ENCODE measurements around the gene MAG. TPM values are rescaled to one million over a fixed set of nuclear protein-coding genes. Genes with fewer than 3 reads are reported as not detected.

The MAG gene
- total RNA-seq, 2 experiments from 2014 or later = 0.43 to 0.44 TPM

DNA sequence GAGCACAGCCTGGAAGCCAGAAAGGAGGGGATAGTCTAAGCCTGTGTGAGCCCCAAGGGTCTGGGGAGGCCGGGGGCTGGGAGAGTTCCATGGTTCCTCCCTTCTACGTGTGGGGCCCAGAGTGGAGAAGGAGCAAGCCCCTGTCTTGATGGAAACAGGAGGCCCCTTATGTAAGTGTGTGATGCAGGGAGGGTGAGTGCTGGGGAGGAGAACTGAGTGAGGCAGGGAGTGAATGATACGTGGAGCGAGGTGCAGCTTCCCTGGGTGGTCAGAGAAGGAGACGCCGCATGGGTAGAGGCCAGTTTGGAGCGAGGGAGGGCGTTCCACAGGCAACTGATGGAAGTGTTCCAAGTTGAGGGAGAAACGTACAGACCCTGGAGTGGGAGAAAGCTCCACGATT, 16.0 kb downstream of the MAG start:
- H3K27ac Mint-ChIP-seq = no peak overlapping the region
- intact Hi-C loops (cut with micrococcal nuclease) = no loop called here
- H3K27me3 Mint-ChIP-seq = no peaks in the 10 kb centered on the region

GRCh38 chr19:35308910-35309309, 16.9 kb downstream of the MAG start:
- Mint-ChIP-seq H3K4me1 (ENCODE audit: low read depth) (no peaks in the 10 kb centered on the region), H3K4me3 (no peak overlapping the region), H3K36me3 (no peaks in the 10 kb centered on the region), H3K27me3 (no peaks in the 10 kb centered on the region), H3K9me3 (no peaks in the 10 kb centered on the region), H3K27ac (no peak overlapping the region)
- intact Hi-C loops (cut with micrococcal nuclease) = no loop called here
- no peak for DNase-seq
- ChIA-PET POLR2A (no interaction called here), CTCF (interaction anchor here (1.3 kb wide), 1 partner anchor 202 kb away, joined by 4 read pairs; no protein-coding TSS in a partner anchor)

More for the DNA sequence above, 16.0 kb downstream of the MAG start:
- DNase-seq = no peak
- CTCF ChIA-PET = interaction anchor here (1.3 kb wide), 1 partner anchor 203 kb away, joined by 4 read pairs; no protein-coding TSS in a partner anchor
- H3K4me3 Mint-ChIP-seq = no peak overlapping the region
- no peaks in the 10 kb centered on the region for H3K36me3 Mint-ChIP-seq
- H3K9me3 Mint-ChIP-seq = no peaks in the 10 kb centered on the region
- H3K4me1 Mint-ChIP-seq (ENCODE audit: low read depth) = no peaks in the 10 kb centered on the region
- POLR2A ChIA-PET = no interaction called here

GRCh38 chr19:35309481-35310279, 17.7 kb downstream of the MAG start:
- H3K27me3 Mint-ChIP-seq = no peaks in the 10 kb centered on the region
- intact Hi-C loops (cut with micrococcal nuclease) = no loop called here

DNA sequence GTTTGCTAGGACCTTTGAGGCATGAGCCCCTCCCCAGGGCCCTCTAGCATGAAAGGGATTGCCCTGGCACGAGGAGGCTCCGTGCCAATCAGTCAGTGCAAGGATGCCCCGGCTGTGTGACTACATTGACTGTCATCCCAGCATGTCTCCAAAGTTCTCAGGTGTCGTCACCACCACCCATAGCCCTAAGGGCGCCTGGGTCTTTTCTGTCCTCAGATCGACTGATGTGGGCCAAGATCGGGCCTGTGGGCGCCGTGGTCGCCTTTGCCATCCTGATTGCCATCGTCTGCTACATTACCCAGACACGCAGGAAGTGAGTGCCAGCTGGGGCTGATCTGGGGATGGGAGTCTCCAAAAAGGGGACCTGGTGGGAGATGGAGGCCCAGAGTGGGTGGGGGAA, 18.4 kb downstream of the MAG start:
- H3K4me3 Mint-ChIP-seq = no peak overlapping the region
- no peaks in the 10 kb centered on the region for H3K4me1 Mint-ChIP-seq (ENCODE audit: low read depth)

More at GRCh38 chr19:35309481-35310279, 17.7 kb downstream of the MAG start:
- H3K9me3 Mint-ChIP-seq = no peaks in the 10 kb centered on the region
- POLR2A ChIA-PET = no interaction called here
- H3K4me3 Mint-ChIP-seq = no peak overlapping the region
- CTCF ChIA-PET = interaction anchor here (0.5 kb wide), 1 partner anchor 76 kb away, joined by 3 read pairs; no protein-coding TSS in a partner anchor
- no peak overlapping the region for H3K27ac Mint-ChIP-seq
- H3K36me3 Mint-ChIP-seq = no peaks in the 10 kb centered on the region
- no peak for DNase-seq
- H3K4me1 Mint-ChIP-seq (ENCODE audit: low read depth) = no peaks in the 10 kb centered on the region

DNA sequence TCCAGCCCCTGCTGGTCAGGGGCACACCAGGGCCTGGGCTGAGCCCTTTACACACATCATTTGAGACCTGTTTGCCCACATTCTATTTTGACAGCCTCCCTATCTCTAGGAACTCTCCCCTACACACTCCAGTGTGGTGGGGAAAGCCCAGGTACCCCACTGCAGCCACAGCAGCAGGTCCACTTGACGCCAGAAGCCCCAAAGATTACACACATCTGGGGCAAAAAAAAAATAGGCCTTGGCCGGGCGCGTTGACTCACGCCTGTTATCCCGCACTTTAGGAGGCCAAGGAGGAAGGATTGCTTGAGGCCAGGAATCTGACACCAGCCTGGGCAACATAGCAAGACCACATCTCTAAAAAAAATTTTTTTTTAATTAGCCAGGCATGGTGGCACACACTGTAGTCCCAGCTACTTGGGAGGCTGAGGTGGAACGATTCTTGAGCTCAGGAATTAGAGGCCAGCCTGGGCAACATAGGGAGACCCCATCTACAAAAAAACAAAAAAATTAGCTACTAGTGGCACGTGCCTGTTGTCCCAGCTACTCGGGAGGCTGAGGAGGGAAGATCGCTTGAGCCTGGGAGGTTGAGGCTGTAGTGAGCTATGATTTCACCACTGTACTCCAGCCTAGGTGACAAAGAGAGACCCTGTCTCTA, 19.0 kb downstream of the MAG start:
- no peaks in the 10 kb centered on the region for H3K27me3 Mint-ChIP-seq
- CTCF ChIA-PET = no interaction called here
- no peak overlapping the region for H3K4me3 Mint-ChIP-seq
- DNase-seq = no peak
- POLR2A ChIA-PET = no interaction called here
- H3K27ac Mint-ChIP-seq = no peak overlapping the region
- intact Hi-C loops (cut with micrococcal nuclease) = no loop called here
- H3K4me1 Mint-ChIP-seq (ENCODE audit: low read depth) = no peaks in the 10 kb centered on the region
- H3K9me3 Mint-ChIP-seq = no peaks in the 10 kb centered on the region
- no peaks in the 10 kb centered on the region for H3K36me3 Mint-ChIP-seq

More for the DNA sequence above, 18.4 kb downstream of the MAG start:
- no peaks in the 10 kb centered on the region for H3K27me3 Mint-ChIP-seq
- H3K36me3 Mint-ChIP-seq = no peaks in the 10 kb centered on the region
- no peak overlapping the region for H3K27ac Mint-ChIP-seq
- no peak for DNase-seq
- POLR2A ChIA-PET = no interaction called here
- intact Hi-C loops (cut with micrococcal nuclease) = no loop called here
- H3K9me3 Mint-ChIP-seq = no peaks in the 10 kb centered on the region
- CTCF ChIA-PET = no interaction called here

DNA sequence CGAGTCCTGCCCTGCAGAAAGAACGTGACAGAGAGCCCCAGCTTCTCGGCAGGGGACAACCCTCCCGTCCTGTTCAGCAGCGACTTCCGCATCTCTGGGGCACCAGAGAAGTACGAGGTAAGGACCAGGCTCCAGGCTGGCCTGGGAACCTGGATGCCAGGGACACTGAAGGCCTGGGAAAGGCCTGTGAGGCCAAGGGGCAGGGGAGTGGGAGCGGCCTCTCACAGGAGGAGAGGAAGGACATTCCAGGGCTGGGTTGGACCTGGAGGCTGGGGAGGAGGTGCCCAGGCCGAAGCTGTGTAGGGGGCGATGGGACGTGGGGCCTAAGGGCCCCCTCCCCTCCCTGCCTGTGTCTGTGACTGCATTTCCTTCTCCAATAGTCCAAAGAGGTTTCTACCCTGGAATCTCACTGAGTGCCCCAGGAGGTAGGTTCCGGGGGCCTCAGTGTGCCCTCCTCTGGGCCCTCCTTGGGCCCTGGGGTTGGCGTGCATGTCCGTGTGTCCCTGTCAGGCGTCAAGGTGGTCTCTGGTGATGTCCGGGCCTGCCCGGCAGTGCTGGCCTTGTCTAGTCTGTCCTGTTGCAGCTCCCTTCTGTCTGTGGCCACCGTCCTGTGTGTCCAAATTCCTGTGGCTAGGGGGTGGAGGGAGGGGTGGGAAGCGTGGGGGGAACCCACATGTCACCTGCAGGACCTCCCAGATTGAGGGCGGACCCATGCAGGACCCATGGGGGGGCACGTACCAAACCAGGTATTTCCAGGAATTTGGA, 20.1 kb downstream of the MAG start:
- ChIA-PET CTCF (interaction anchor here (1.9 kb wide), 1 partner anchor 183 kb away, joined by 6 read pairs; no protein-coding TSS in a partner anchor), POLR2A (no interaction called here)
- intact Hi-C loops (cut with micrococcal nuclease) = no loop called here
- no peak overlapping the region for H3K27ac Mint-ChIP-seq
- no peaks in the 10 kb centered on the region for H3K4me1 Mint-ChIP-seq (ENCODE audit: low read depth)
- H3K4me3 Mint-ChIP-seq = no peak overlapping the region
- H3K36me3 Mint-ChIP-seq = no peaks in the 10 kb centered on the region
- H3K9me3 Mint-ChIP-seq = no peaks in the 10 kb centered on the region
- no peak for DNase-seq
- H3K27me3 Mint-ChIP-seq = no peaks in the 10 kb centered on the region

- Mint-ChIP-seq H3K36me3 (no peaks in the 10 kb centered on the region), H3K4me3 (no peak overlapping the region), H3K27ac (no peak overlapping the region), H3K4me1 (ENCODE audit: low read depth) (peaks cover 2% of the 10 kb centered on the region), H3K9me3 (no peaks in the 10 kb centered on the region), H3K27me3 (no peaks in the 10 kb centered on the region)
- ChIA-PET POLR2A (no interaction called here), CTCF (interaction anchor here (1.3 to 1.9 kb wide), 2 partner anchors 19 to 182 kb away, joined by 4 to 6 read pairs; no protein-coding TSS in a partner anchor)
- no peak for DNase-seq
- intact Hi-C loops (cut with micrococcal nuclease) = no loop called here
Measured at GRCh38 chr19:35313587-35313986, 21.6 kb downstream of the MAG start.

- Mint-ChIP-seq H3K36me3 (no peaks in the 10 kb centered on the region), H3K27ac (no peak overlapping the region), H3K4me3 (no peak overlapping the region), H3K4me1 (ENCODE audit: low read depth) (peaks cover 7% of the 10 kb centered on the region), H3K9me3 (no peaks in the 10 kb centered on the region), H3K27me3 (no peaks in the 10 kb centered on the region)
- DNase-seq = no peak
- intact Hi-C loops (cut with micrococcal nuclease) = no loop called here
- ChIA-PET CTCF (interaction anchor here (1.3 to 1.9 kb wide), 2 partner anchors 19 to 181 kb away, joined by 4 to 6 read pairs; no protein-coding TSS in a partner anchor), POLR2A (no interaction called here)
Measured at GRCh38 chr19:35314031-35314430, 22.1 kb downstream of the MAG start.

- Mint-ChIP-seq H3K9me3 (no peaks in the 10 kb centered on the region), H3K4me3 (no peak overlapping the region), H3K4me1 (ENCODE audit: low read depth) (peaks cover 7% of the 10 kb centered on the region), H3K27ac (no peak overlapping the region), H3K27me3 (no peaks in the 10 kb centered on the region), H3K36me3 (no peaks in the 10 kb centered on the region)
- no peak for DNase-seq
- intact Hi-C loops (cut with micrococcal nuclease) = no loop called here
- POLR2A ChIA-PET = no interaction called here
- CTCF ChIA-PET = no interaction called here
Measured at GRCh38 chr19:35314858-35315470, 23.0 kb downstream of the MAG start.

- Mint-ChIP-seq H3K4me1 (ENCODE audit: low read depth) (peaks cover 7% of the 10 kb centered on the region), H3K27me3 (no peaks in the 10 kb centered on the region), H3K27ac (no peak overlapping the region), H3K9me3 (no peaks in the 10 kb centered on the region), H3K36me3 (no peaks in the 10 kb centered on the region), H3K4me3 (no peak overlapping the region)
- ChIA-PET POLR2A (no interaction called here), CTCF (no interaction called here)
- DNase-seq = no peak
- intact Hi-C loops (cut with micrococcal nuclease) = no loop called here
Measured at GRCh38 chr19:35315883-35316282, 23.9 kb downstream of the MAG start.

GRCh38 chr19:35316560-35316959, 24.6 kb downstream of the MAG start:
- POLR2A ChIA-PET = no interaction called here
- no peak overlapping the region for H3K4me3 Mint-ChIP-seq
- no peak for DNase-seq

DNA sequence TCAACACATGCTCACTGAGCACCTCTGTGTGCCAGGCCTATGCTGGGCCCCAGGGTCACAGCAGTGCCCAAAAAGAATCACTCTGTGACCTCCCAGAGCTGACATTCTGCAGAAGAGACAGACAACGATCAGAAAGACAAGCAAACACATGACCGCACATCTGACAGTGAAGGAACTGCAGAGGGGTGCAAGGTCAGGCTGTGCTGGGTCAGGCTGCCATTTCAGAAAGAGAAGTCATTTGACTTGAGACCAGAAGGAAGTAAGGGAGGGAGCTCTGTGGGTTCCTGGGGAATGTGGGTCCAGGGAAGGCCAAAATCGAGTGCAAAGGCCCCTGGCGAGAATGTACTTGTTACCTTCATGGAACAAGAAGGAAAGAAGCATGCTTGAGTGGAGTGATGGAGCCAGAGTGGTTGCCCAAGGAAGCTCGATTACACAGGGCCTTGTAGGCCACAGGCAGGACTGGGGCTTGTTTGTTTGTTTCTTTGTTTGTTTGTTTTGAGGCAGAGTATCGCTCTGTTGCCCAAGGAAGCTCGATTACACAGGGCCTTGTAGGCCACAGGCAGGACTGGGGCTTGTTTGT, 25.6 kb downstream of the MAG start:
- DNase-seq = no peak
- H3K4me3 Mint-ChIP-seq = no peak overlapping the region
- peaks cover 3% of the 10 kb centered on the region for H3K9me3 Mint-ChIP-seq
- no peaks in the 10 kb centered on the region for H3K27me3 Mint-ChIP-seq
- no peak overlapping the region for H3K27ac Mint-ChIP-seq
- POLR2A ChIA-PET = no interaction called here
- H3K4me1 Mint-ChIP-seq (ENCODE audit: low read depth) = peaks cover 7% of the 10 kb centered on the region
- intact Hi-C loops (cut with micrococcal nuclease) = no loop called here
- H3K36me3 Mint-ChIP-seq = no peaks in the 10 kb centered on the region
- CTCF ChIA-PET = no interaction called here

More at GRCh38 chr19:35316560-35316959, 24.6 kb downstream of the MAG start:
- Mint-ChIP-seq H3K27ac (no peak overlapping the region), H3K27me3 (no peaks in the 10 kb centered on the region), H3K36me3 (no peaks in the 10 kb centered on the region), H3K9me3 (no peaks in the 10 kb centered on the region), H3K4me1 (ENCODE audit: low read depth) (peaks cover 7% of the 10 kb centered on the region)
- CTCF ChIA-PET = no interaction called here
- intact Hi-C loops (cut with micrococcal nuclease) = no loop called here

Measured in activated CD4-positive, alpha-beta memory T cell treated with anti-CD3 and anti-CD28 coated beads for 36 hours (primary cell).